Activated naive CD4-positive, alpha-beta T cell treated with anti-CD3 and anti-CD28 coated beads, Interleukin-2, amount 50 U/mL, for 72 hours (primary cell): ENCODE measurements around the gene DHCR7. TPM values are rescaled to one million over a fixed set of nuclear protein-coding genes. Genes with fewer than 3 reads are reported as not detected.
"Not testable (repeated sequence)": the region's sequence is repeated elsewhere in the genome, so short reads cannot be mapped to it uniquely, and the experiment has no call there.

Experiments used
- ATAC-seq, 2 donors: fragments of 150-1000 bp; cut with Tn5 transposase; 2 replicates each; pipeline ENCODE4 v1.10.0; 2021; ENCODE audit warnings: mild to moderate bottlenecking in 2 of 2, moderate library complexity in 2 of 2
- DNase-seq, 2 donors: peaks; one replicate each; pipeline ENCODE4 v3.0.0; 2021 to 2022; ENCODE audit warnings: low spot score in 2 of 2
- H3K27ac Mint-ChIP-seq, 2 donors: one replicate each; pipeline ENCODE4 v1.8.0; 2022; ENCODE audit warnings: mild to moderate bottlenecking in 2 of 2, mixed read lengths in 2 of 2
- H3K36me3 Mint-ChIP-seq, 2 donors: one replicate each; pipeline ENCODE4 v1.8.0; 2022; ENCODE audit warnings: mixed read lengths in 2 of 2
- H3K9me3 Mint-ChIP-seq, 2 donors: one replicate each; pipeline ENCODE4 v1.8.0; 2022; ENCODE audit warnings: mixed read lengths in 2 of 2
- total RNA-seq, 2 donors: library from RNA; stranded (reverse); gene quantifications; one replicate each; pipeline ENCODE4 v1.2.3, GENCODE V29; 2022

Gene DHCR7
- total RNA-seq, 2 donors from 2014 or later, result 41.4 to 54.1 TPM

DNA sequence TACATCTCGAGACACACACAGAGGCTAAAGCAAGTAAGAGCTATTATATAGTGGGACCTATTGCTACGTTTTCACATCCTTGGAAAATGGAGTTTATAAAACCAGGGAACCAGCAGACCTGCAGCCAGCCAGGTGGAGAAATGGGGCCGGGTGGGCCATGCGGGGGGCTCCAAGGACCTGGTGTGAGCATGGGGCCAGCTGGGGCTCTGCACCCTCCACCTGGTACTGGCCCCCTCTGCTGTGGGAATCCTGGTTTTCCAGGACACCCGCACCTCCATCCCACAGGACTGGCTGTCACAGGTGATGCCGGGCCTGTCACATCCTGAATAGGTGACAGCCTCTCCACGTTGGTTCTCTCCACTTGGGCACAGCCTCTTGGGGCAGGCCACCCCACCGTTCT, 11.3 kb downstream of the DHCR7 start:
- no peak for ATAC-seq
- DNase-seq, result no peak
- H3K9me3 Mint-ChIP-seq, result no peaks in the 10 kb centered on the region
- no peak overlapping the region for H3K27ac Mint-ChIP-seq
- H3K36me3 Mint-ChIP-seq, result peaks cover 4 to 15% of the 10 kb centered on the region in 2 donors

DNA sequence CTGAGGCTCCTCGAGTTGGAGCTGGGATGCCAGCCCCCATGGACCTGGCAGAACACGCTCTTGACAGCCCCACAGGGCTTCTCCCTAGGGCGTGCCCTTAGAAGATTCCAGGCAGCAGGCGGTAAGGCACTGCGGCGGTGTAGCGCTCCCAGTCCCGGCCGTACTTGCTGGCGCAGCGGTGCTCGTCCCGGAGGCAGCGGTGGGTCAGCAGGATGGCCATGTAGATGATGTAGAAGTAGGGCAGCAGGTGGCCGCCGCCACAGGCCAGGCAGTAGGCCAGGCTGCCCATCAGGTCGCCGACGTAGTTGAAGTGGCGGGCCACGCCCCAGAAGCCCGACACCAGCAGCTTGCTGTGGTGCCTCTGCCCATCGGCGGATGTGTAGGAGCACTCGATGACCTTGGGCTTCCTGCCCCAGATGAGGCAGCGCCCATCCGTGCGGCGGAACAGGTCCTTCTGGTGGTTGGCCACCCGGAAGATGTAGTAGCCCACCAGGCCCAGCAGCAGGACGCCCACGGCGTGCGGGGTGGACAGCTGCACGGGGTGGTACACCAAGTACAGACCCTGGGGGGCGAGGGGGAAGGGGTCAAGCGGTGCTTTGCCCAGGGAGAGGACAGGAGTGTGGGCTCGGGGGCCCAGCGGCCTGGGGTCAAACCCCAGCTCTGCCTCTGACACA, 12.8 kb downstream of the DHCR7 start:
- H3K27ac Mint-ChIP-seq, result no peak overlapping the region
- no peak for ATAC-seq
- no peaks in the 10 kb centered on the region for H3K9me3 Mint-ChIP-seq
- H3K36me3 Mint-ChIP-seq, result peaks cover 0 to 15% of the 10 kb centered on the region in 2 donors
- no peak for DNase-seq

DNA sequence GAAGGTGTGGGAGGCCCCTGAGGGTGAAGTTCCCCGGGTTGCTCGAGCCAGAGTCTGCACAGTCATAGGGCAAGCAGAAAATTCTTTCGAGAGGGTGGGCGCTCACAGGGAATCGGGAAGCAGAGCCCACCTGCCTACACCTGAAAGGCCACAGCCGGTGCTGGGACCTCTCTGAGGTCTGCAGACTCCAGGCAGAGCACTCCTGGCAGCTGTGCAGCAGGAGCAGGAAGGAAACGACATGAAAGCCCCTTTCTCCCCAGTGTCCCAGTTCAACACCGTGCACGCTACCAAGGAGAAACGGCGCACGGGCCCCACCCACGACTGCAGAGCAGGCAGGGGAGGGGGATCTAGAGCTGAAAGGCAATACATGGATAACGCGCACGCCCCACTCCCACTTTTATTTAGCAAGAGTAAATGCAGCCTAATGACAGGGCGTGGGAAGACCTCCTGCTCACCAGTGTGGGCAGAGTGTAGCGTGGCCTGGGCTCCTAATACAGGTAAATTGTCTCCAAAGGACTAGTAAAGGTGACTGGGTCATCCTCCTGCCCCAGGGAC, 13.5 kb downstream of the DHCR7 start:
- no peak for ATAC-seq
- Mint-ChIP-seq H3K36me3 (peaks cover 0 to 10% of the 10 kb centered on the region in 2 donors), H3K27ac (no peak overlapping the region), H3K9me3 (no peaks in the 10 kb centered on the region)
- no peak for DNase-seq

DNA sequence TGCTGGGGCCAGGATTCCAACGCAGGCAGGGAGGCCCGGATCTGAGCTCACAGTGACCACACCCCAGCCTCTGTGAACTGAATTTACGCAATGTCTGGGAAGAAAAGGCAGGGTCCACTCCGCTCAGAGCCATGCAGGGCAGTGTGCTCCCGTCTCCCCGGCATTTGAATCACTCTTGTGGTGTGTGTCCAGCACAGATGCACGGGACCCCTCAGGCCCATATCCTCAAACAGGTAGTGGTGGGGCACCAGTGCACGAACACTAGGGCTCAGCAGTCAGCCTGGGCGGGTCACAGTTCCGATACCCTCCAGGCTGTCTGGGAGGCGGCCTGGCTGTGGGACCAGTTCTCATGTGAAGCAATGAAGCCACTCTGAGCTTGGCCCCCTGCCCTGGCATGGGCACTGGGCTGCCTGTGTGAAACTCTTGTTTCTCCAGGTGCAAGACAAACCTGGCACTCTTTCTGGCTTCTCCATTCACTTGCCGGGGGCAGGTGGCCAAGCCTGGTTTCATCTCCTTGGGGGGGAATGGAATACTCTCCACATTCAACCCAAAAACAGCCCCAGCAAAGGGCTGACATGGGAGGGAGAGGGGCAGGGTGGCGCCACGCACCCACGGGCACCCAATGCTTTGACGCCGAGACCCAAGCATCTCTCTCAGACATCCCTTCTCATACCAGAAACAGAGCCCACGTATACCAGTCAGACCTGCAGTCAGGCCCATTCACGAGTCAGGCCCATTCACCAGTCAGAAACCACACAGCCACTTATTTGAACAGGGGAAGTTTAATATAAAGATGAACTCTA, 14.3 kb downstream of the DHCR7 start:
- Mint-ChIP-seq H3K27ac (no peak overlapping the region), H3K36me3 (peaks cover 0 to 6% of the 10 kb centered on the region in 2 donors), H3K9me3 (no peaks in the 10 kb centered on the region)
- ATAC-seq (no peak), DNase-seq (no peak)

DNA sequence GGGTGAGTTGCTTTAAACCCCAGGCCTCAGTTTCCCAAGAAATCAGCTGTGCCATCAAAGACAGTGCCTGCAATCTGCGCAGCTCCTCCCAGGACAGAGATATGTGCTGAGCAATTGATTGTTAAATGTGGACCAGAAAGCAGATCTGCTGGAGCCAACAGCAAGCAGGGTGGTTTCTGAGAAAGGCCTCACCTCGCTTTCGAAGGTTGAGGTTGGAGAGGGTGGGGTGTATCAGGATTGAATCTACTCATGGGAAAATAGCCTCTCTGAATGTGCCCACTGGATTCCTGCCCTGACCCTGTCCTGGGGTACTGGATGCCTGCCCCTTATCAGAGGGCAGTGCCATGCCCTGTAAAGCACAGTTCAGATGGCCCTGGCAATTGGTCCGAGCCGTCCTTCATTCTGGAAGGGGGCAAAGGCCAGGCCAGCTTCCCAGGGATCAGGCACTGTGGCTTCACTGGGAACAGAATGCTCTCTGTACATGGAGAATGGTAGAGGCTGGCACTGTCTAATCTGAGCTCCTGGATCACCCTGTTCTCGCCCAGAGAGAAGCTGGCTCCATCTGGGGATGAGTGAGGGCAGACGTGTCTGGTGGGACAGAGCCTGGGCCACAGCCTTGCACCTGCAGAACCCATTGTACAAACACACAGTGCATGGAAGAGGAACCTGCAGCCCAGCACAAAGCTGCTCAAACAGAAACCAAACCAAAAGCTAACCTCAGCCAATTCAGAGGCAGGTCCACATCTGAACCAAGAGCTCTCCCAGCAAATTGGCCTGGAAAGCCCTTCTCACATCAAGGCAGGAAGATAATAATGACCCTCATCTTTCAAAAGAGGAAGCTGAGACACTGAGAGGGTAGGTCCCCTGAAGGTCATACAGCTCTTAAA, 15.2 kb downstream of the DHCR7 start:
- ATAC-seq, result no peak

DNA sequence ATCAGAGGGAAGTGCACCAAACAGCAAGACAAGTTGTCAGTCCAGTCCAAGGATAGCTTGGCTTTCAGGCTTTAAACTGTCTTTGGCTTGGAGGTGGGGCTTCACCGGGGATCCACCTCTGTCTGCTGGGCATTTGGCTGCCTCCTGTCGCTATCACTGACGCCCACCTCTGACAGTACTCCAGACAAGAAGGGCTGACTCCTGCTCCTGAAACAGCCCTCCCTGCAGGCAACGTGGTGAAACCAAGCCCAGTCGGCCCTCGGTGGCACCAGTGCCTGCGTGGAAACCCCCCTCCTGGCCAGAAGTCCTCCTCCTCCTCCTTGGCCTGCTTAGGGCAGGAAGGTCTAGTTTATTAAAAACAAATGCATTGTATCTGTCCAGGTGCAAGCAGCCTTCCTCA, 16.9 kb downstream of the DHCR7 start:
- ATAC-seq (no peak), DNase-seq (no peak)
- H3K9me3 Mint-ChIP-seq, result no peaks in the 10 kb centered on the region
- peak overlapping the region in 1 of 2 donors; percentile 29 for H3K27ac Mint-ChIP-seq
- H3K36me3 Mint-ChIP-seq, result peaks cover 0 to 6% of the 10 kb centered on the region in 2 donors

More for the DNA sequence above, 15.2 kb downstream of the DHCR7 start:
- H3K36me3 Mint-ChIP-seq, result peaks cover 0 to 6% of the 10 kb centered on the region in 2 donors
- H3K27ac Mint-ChIP-seq, result no peak overlapping the region
- no peak for DNase-seq
- no peaks in the 10 kb centered on the region for H3K9me3 Mint-ChIP-seq

DNA sequence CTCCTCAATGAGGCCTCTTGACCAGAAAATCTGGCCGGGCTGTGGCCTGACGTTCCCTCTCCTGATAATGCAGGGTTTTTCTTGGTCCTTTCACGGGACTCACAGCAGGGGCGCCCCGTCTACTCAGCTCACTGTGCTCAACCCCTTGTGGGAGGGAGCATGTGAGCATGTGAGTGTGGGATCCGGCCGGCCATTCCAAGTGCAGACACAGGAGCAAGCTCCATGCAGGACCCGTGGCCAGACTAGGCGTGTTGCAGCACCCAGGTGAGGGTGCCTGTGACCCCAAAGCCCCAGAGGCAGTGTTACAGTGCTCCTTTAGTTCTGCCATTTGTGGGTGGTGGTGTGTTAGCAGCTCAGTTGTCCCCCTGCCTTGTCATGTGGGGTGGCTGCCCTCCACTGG, 18.0 kb downstream of the DHCR7 start:
- ATAC-seq (no peak), DNase-seq (no peak)
- no peaks in the 10 kb centered on the region for H3K9me3 Mint-ChIP-seq
- peaks cover 0 to 2% of the 10 kb centered on the region in 2 donors for H3K36me3 Mint-ChIP-seq
- no peak overlapping the region for H3K27ac Mint-ChIP-seq

DNA sequence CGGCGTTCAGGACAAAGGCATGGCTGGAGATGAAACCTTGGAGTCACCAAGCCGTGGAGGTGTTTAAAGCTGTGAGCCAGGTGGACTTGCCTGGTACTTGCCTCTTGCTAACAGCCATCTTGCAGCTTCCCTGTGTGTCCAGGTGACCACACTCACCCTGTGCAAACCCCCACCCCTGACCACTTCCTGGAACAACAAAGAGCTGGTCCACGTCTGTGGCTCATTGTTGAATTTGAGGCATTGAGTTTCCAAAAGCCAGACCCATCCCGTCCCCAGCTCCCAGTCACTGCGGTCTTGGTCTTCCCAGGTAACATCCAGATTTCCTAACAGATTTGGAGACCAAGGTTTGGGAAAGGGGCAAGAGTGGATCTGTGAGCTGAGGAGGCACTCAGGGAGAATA, 18.5 kb downstream of the DHCR7 start:
- no peaks in the 10 kb centered on the region for H3K9me3 Mint-ChIP-seq
- no peaks in the 10 kb centered on the region for H3K36me3 Mint-ChIP-seq
- ATAC-seq (no peak), DNase-seq (no peak)
- peak overlapping the region in 1 of 2 donors; percentile 51 for H3K27ac Mint-ChIP-seq

DNA sequence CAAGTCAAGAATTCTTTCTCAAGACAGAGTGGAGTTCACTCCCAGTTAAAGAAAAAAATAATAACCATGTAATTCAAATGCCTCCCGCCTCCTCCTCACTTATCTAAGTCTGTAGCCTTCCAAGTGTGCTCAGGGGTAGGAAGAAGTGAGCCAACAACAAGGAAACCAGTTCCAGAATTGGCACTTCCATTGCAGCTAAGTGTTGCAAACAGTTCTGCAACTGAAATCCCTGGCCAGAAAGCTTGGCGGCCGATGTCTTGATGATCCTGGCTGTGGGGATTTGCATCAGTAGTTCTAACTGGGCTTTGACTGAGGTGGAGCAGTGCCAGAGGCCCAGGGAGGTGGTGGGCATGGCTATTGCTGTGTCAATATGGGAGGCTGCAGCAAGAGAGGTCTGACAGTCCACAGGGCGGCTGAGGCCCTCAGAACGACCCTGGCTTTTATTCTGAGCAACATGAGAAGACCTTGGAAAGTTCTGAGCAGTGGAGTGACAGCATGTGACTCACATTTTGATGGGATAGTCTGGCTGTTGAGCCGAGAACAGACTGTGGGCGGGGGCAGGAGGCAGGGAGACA, 19.2 kb downstream of the DHCR7 start:
- Mint-ChIP-seq H3K9me3 (no peaks in the 10 kb centered on the region), H3K27ac (peak overlapping the region in 1 of 2 donors; percentile 51), H3K36me3 (no peaks in the 10 kb centered on the region)
- DNase-seq (no peak), ATAC-seq (no peak)

DNA sequence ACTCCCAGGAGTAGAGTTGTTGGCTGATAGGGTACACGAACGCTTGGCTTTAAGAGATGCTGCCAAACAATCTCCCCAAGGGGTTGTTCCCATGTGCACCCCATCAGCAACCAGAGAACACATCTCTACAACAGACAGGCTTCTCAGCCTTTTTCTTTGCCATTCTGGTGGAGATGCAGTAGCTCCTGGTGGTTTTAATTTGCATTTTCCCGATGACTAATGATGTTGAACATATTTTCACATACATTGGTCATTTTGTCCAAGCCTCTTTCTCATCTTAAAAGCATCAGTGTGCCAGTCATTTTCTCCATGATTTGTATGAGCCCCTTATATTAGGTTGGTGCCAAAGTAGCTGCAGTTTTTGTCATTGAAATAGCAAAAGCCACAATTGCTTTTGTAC, 21.8 kb downstream of the DHCR7 start:
- H3K27ac Mint-ChIP-seq, result peak overlapping the region in 1 of 2 donors; percentile 9
- H3K9me3 Mint-ChIP-seq, result no peaks in the 10 kb centered on the region
- peak; percentile 13 to 45 for ATAC-seq
- no peak for DNase-seq
- H3K36me3 Mint-ChIP-seq, result no peaks in the 10 kb centered on the region

DNA sequence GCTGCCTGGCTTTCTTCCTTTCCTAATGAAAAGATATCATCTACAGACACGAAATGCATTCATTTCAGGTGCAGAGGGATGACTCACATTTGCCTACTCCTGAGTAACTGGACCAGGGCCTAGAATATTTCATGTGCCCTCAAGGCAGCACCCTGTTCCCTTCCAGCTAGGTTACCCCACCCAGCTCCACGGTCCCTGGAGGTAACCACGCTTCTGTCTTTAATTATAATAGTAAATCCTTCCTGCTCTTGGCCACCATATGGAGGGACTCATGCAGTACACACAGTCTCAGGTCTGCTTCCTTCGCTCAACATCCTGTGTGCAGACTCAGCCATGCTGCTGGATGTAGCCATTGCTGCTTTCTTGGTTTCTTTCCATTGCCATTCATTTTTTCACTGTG, 22.3 kb downstream of the DHCR7 start:
- H3K36me3 Mint-ChIP-seq, result no peaks in the 10 kb centered on the region
- no peaks in the 10 kb centered on the region for H3K9me3 Mint-ChIP-seq
- DNase-seq (no peak), ATAC-seq (peak; percentile 59 to 61)
- H3K27ac Mint-ChIP-seq, result no peak overlapping the region

DNA sequence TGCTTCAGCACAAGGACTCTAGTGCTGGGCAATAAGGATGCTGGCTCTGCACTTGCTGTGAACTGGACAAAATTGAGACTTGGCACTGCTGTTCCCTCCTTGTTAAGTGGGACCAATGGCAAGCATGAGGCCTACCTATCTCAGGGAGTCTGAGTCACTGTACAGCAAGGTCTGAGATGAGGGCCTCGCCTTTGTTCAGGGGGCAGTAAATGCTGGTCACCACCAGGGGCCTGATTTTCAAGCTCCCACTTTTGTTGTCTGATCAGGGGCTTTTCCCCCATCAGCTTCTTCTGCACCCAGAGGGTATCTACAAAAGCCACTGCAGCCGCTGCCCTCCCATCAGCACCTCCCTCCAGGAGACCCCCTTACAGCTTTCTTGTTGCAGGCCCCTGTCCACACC, 22.8 kb downstream of the DHCR7 start:
- H3K27ac Mint-ChIP-seq, result no peak overlapping the region
- no peaks in the 10 kb centered on the region for H3K9me3 Mint-ChIP-seq
- ATAC-seq (no peak), DNase-seq (no peak)
- H3K36me3 Mint-ChIP-seq, result no peaks in the 10 kb centered on the region

DNA sequence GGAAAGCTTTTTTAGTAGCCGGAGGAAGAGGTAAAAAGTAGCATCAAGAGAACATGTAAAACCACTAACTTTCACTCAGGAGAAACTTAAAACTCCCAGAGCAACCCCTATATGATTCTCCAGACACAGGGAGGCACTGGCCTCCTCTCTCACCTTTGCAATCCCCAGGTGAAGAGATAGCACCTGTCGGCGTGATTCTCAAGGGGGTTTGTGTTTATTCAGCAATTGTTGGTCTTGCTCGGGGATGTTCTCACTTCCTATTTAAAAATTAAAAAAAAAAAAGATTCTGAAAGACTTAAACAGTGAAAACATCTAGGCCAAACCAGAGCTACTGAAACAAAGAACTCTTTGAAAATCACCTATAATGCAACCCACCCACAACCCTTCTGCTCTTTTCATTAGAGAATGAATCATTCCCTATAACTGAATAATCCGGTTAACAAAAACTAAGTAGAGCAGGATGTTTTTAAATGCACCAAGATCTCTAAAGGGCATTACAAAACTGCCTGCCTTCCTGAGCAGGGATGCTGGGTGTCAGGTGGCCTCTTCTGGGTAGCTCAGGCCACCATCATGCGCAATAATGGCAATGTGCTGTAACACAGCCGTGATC, 24.9 kb downstream of the DHCR7 start:
- no peaks in the 10 kb centered on the region for H3K36me3 Mint-ChIP-seq
- H3K9me3 Mint-ChIP-seq, result no peaks in the 10 kb centered on the region
- DNase-seq, result no peak
- no peak overlapping the region for H3K27ac Mint-ChIP-seq
- ATAC-seq, result no peak

DNA sequence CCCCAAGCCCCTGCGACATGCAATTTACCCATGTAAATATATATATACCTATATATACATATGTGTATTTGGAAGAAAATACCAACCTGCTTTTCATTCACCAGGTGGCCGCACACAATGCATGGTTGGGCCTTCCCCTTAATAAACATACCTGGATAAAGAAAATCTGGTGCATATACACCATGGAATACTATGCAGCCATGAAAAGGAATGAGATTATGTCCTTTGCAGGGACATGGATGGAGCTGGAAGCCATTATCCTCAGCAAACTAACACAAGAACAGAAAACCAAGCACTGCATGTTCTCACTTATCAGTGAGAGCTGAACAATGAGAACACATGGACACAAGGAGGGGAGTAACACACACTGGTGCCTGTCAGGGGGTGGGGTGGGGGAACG, 25.9 kb downstream of the DHCR7 start:
- H3K27ac Mint-ChIP-seq, H3K36me3 Mint-ChIP-seq, ATAC-seq, H3K9me3 Mint-ChIP-seq, DNase-seq: not testable (repeated sequence)

DNA sequence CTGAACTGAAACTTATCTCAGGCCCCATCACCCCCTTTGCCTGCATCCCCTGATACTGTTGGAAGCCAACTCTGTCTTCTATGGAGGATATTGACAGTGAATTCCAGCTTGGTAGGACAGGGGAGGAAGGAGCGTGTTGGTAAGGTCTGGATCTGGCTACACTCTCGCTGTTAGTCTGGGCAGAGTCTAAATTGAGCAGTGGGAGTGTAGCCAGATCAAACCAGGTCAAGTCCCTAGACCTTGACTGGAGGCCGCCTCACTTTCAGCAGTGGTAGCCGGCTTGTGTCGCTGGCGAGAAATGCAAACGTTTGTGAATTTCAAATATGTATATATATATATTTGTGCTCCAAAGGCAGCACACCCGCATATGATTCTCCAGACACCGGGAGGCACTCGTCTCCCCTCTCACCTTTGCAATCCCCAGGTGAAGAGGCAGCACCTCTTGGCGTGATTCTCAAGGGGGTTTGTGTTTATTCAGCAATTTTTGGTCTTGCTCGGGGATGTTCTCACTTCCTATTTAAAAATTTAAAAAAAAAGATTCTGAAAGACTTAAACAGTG, 26.7 kb downstream of the DHCR7 start:
- Mint-ChIP-seq H3K9me3 (no peaks in the 10 kb centered on the region), H3K36me3 (no peaks in the 10 kb centered on the region), H3K27ac (no peak overlapping the region)
- DNase-seq (no peak), ATAC-seq (no peak)
